ENCODE results near the gene DCTN2. TPM values are rescaled to one million over a fixed set of nuclear protein-coding genes. Genes with fewer than 3 reads are reported as not detected.

The DCTN2 gene
- total and polyA plus RNA-seq, 3 donors from 2014 or later, result 109 to 196 (median 122) TPM

DNA sequence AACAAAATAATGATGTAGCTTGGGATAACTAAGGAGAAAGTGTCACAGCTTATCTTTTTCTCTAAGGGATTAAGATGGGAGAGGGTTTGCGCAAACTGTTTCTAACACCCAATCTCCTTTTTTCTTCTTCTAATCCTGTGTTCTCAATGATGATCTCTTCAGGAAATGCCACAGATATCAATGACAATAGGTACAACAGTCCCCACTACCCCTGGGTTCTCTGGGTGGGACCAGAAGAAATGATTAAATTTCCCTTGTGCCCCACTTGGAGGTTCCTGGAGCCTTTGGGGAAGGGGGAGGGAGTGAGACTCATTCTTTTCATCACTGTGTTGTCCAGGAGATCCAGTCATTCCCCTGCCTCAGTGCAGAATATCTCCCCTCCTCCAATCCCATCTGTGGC is 35.4 kb upstream of the DCTN2 start:
- no peak overlapping the region for H3K4me3 ChIP-seq
- H3K27me3 ChIP-seq, result no peaks in the 10 kb centered on the region
- intact Hi-C loops (cut with DNase I; ENCODE audit: low total_unique reads), result loop anchor here (5.0 kb wide), 1 partner anchor 40 kb away; no protein-coding TSS in a partner anchor
- no peaks in the 10 kb centered on the region for H3K4me1 ChIP-seq
- H3K27ac ChIP-seq, result no peak overlapping the region
- H3K36me3 ChIP-seq (ENCODE audit: low read depth, missing control alignments), result no peaks in the 10 kb centered on the region
- DNase-seq, result no peak
- no peak for TF ChIP-seq POLR2A (IDR thresholded peaks at IDR 0.05)
- TF ChIP-seq, protein P1, sequence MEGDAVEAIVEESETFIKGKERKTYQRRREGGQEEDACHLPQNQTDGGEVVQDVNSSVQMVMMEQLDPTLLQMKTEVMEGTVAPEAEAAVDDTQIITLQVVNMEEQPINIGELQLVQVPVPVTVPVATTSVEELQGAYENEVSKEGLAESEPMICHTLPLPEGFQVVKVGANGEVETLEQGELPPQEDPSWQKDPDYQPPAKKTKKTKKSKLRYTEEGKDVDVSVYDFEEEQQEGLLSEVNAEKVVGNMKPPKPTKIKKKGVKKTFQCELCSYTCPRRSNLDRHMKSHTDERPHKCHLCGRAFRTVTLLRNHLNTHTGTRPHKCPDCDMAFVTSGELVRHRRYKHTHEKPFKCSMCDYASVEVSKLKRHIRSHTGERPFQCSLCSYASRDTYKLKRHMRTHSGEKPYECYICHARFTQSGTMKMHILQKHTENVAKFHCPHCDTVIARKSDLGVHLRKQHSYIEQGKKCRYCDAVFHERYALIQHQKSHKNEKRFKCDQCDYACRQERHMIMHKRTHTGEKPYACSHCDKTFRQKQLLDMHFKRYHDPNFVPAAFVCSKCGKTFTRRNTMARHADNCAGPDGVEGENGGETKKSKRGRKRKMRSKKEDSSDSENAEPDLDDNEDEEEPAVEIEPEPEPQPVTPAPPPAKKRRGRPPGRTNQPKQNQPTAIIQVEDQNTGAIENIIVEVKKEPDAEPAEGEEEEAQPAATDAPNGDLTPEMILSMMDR (IDR thresholded peaks at IDR 0.05), result no peak
- 93 to 100% methylated on average over 1 of the region's 1 CpG for WGBS, 2 donors
- H3K9me3 ChIP-seq, result no peaks in the 10 kb centered on the region

DNA sequence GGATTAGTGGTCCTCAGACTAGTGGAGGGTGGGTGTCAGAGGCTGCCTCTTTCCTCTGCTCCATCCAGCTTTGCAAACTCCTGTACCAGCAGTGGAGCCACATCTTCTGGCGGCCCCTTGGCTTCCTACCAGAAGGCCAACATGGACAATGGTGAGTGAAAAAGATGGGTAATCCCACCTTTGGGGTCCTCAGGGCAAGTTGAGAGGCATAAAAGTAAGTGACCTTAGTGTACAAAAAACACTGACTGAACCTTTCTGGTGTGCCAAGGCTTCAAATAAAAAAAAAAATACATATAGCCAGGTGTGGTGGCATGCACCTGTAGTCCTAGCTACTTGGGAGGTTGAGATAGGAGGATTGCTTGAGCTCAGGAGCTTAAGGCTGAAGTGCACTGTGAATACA is 34.8 kb upstream of the DCTN2 start:
- Histone ChIP-seq H3K9me3 (no peaks in the 10 kb centered on the region), H3K36me3 (ENCODE audit: low read depth, missing control alignments) (no peaks in the 10 kb centered on the region), H3K4me1 (no peaks in the 10 kb centered on the region), H3K27ac (no peak overlapping the region), H3K4me3 (no peak overlapping the region), H3K27me3 (no peaks in the 10 kb centered on the region)
- WGBS, 2 donors, result 93 to 96% methylated on average over 1 of the region's 1 CpG
- DNase-seq, result no peak
- intact Hi-C loops (cut with DNase I; ENCODE audit: low total_unique reads), result loop anchor here (5.0 kb wide), 1 partner anchor 40 kb away; no protein-coding TSS in a partner anchor
- TF ChIP-seq, protein P1 (IDR thresholded peaks at IDR 0.05), result no peak

DNA sequence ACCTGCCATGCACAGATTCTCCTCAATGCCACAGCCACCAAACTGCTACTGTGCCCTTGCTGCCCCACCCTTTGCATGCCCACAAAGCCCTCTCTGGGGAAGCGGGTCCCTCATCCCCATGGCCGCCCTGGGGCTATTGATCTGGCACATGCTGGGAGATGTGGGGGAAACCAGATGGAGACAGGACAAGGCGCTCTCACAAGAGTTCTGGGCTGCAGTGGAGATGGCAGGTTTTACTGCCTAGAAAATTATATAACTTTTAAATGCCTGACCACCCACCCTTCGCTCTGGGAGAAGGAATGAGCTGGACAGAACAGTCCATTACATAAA is 33.4 kb upstream of the DCTN2 start:
- Histone ChIP-seq H3K4me1 (no peaks in the 10 kb centered on the region), H3K4me3 (no peak overlapping the region), H3K9me3 (no peaks in the 10 kb centered on the region), H3K27me3 (no peaks in the 10 kb centered on the region), H3K27ac (no peak overlapping the region), H3K36me3 (ENCODE audit: low read depth, missing control alignments) (no peaks in the 10 kb centered on the region)
- no peak for DNase-seq
- TF ChIP-seq, protein P1 (IDR thresholded peaks at IDR 0.05), result no peak
- no peak for TF ChIP-seq POLR2A (IDR thresholded peaks at IDR 0.05)
- WGBS, 2 donors, result 96 to 98% methylated on average over 4 of the region's 4 CpGs
- intact Hi-C loops (cut with DNase I; ENCODE audit: low total_unique reads), result loop anchor here (5.0 kb wide), 1 partner anchor 42 kb away; no protein-coding TSS in a partner anchor

DNA sequence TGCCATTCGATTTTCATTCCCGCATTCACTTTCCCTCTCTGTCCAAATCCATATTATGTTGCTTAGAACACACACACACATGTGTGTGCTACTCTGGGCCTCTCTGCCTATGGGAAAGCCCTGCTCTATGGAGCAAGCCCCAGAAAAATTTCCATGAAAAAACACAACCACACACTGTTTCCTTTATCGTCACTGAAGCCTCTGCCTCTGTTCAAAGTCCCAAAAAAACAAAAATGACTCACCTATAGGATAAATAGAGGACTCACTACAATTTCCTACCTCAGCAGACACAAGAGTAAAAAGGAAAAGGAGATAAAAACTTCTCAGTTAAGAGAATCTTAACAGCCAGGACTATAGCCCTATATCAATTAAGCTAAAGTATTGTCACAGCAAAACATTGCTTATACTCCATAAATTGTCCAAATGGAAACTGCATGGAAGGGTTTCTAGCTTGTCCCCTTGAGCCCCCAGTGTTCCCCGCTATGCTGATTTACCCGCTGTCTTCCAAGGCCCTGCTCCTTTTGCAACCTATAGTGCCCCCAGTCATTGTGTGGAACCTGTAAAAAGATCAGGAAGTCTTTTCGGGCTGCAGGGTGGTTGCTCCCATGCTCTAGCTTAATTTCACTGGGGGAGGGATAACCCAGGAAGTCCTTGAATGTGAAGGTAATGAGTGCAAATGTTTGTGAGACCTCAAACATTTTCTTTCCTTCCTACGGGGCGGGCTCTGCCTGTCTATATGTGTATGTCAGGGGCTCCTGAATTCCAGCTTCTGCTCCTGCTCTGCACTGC is 32.9 kb upstream of the DCTN2 start:
- intact Hi-C loops (cut with DNase I; ENCODE audit: low total_unique reads), result loop anchor here (5.0 kb wide), 1 partner anchor 42 kb away; no protein-coding TSS in a partner anchor
- H3K9me3 ChIP-seq, result no peaks in the 10 kb centered on the region
- no peaks in the 10 kb centered on the region for H3K27me3 ChIP-seq
- no peak overlapping the region for H3K4me3 ChIP-seq
- H3K27ac ChIP-seq, result no peak overlapping the region
- no peaks in the 10 kb centered on the region for H3K4me1 ChIP-seq
- TF ChIP-seq, protein P1 (IDR thresholded peaks at IDR 0.05), result no peak
- TF ChIP-seq POLR2A (IDR thresholded peaks at IDR 0.05), result no peak
- no peak for DNase-seq
- H3K36me3 ChIP-seq (ENCODE audit: low read depth, missing control alignments), result no peaks in the 10 kb centered on the region
- 81 to 92% methylated on average over 8 of the region's 8 CpGs for WGBS, 2 donors

DNA sequence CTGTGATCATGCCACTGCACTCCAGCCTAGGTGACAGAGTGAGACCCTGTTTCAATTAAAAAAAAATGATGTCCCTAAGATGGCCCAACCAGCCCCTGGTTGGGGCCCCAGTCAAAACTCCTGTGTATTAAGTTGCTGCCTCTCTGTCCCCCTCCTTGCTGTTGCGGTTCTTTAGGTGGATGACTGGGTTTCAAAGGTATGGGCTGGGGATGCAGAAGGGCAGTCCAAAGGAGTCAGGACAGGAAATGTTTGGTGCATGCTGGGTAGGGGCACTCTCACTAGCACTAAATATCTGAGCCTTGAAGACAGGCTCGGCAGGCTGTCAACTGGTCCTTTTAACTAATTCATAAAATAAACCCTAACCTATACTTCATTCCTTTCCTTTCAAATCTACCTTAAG is 32.0 kb upstream of the DCTN2 start:
- DNase-seq, result no peak
- Histone ChIP-seq H3K27ac (no peak overlapping the region), H3K36me3 (ENCODE audit: low read depth, missing control alignments) (no peaks in the 10 kb centered on the region), H3K4me1 (no peaks in the 10 kb centered on the region), H3K27me3 (no peaks in the 10 kb centered on the region), H3K4me3 (no peak overlapping the region), H3K9me3 (no peaks in the 10 kb centered on the region)
- WGBS, 2 donors, result 81 to 82% methylated on average over 2 of the region's 2 CpGs
- intact Hi-C loops (cut with DNase I; ENCODE audit: low total_unique reads), result no loop called here
- TF ChIP-seq, protein P1 (IDR thresholded peaks at IDR 0.05), result no peak
- no peak for TF ChIP-seq POLR2A (IDR thresholded peaks at IDR 0.05)

Measured in testis (tissue), 3 donors.